Stomach (tissue), 4 donors: ENCODE results near the gene DCN.

Experiments
- CTCF ChIP-seq, 7 experiments: fragments of 450-650 bp in 4 of 7; fragments of 200-600 bp in 3 of 7; sonication (generic) in 3 of 7; IDR thresholded peaks; one replicate each; pipeline ENCODE4 v1.5.1; 2016 to 2019; ENCODE audit warnings: antibody characterized with exemption in 7 of 7, control low read depth in 2 of 7, mild to moderate bottlenecking in 1 of 7
- POLR2A ChIP-seq, 4 donors: fragments of 450-650 bp; IDR thresholded peaks; one replicate each; pipeline ENCODE4 v1.6.1; 2016; ENCODE audit warnings: antibody characterized with exemption in 4 of 4, control low read depth in 2 of 4, mild to moderate bottlenecking in 1 of 4, moderate library complexity in 1 of 4
- POLR2AphosphoS5 ChIP-seq, 3 donors: sonication (generic); formaldehyde crosslinking; IDR thresholded peaks; one replicate each; pipeline ENCODE4 v1.6.1; 2016; ENCODE audit warnings: antibody characterized with exemption in 3 of 3

- TF ChIP-seq CTCF (IDR thresholded peaks at IDR 0.05), result no peak
- TF ChIP-seq POLR2A (IDR thresholded peaks at IDR 0.05), result no peak
- TF ChIP-seq POLR2AphosphoS5 (IDR thresholded peaks at IDR 0.05), result no peak
Observed at GRCh38 chr12:91176915-91177314, 5.7 kb downstream of the DCN start.
